ENCODE measurements around the gene RAB24.

Gene RAB24

DNA sequence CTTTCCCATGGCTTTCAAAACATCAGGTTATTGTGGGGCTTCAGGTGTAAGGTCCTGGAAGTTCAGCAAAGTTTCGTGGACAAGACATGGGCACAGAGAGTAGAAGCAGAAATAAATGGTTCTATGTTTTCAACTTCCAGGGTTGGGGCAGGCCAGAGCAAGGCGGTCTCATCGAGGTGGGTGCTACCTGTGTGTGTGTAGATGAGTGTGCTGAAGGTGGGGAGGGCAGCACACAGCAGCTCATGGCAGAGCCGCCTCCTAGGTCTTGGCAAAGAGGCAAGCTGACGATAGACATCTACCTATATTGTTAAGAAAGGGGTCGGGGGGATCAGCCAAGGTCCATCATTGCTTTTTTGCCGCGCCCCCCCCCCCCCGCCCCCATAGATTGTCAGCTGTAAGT is 3.8 kb downstream of the RAB24 start:
- TF ChIP-seq, protein P1, sequence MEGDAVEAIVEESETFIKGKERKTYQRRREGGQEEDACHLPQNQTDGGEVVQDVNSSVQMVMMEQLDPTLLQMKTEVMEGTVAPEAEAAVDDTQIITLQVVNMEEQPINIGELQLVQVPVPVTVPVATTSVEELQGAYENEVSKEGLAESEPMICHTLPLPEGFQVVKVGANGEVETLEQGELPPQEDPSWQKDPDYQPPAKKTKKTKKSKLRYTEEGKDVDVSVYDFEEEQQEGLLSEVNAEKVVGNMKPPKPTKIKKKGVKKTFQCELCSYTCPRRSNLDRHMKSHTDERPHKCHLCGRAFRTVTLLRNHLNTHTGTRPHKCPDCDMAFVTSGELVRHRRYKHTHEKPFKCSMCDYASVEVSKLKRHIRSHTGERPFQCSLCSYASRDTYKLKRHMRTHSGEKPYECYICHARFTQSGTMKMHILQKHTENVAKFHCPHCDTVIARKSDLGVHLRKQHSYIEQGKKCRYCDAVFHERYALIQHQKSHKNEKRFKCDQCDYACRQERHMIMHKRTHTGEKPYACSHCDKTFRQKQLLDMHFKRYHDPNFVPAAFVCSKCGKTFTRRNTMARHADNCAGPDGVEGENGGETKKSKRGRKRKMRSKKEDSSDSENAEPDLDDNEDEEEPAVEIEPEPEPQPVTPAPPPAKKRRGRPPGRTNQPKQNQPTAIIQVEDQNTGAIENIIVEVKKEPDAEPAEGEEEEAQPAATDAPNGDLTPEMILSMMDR (IDR thresholded peaks at IDR 0.05; ENCODE audit: low read length, missing control alignments): no peak
- no peak overlapping the region for H3K4me3 ChIP-seq (replicated peaks; ENCODE audit: low read depth, low read length)
- DNase-seq (ENCODE audit: low read depth): no peak

DNA sequence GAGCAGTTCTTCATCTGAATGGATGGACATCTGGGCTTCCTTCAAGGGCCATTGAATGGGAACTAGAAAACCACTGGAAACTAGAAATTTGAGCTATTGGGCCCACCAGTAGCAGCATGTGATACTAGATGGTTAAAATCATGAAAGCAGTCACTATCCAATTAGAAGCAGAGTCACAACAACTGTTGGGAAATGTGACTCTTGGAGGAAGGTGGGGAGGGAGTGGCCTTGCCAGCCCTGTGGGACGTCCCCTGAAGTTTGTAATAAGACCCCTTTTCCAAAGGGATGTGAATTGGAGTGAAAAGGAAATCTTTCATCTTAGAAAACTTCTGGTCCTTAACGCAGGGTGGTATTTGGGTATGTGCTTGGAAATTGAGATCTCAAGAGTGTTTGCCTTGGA is 5.6 kb downstream of the RAB24 start:
- H3K4me3 ChIP-seq (replicated peaks; ENCODE audit: low read depth, low read length): no peak overlapping the region
- TF ChIP-seq, protein P1 (IDR thresholded peaks at IDR 0.05; ENCODE audit: low read length, missing control alignments): no peak
- DNase-seq (ENCODE audit: low read depth): no peak

DNA sequence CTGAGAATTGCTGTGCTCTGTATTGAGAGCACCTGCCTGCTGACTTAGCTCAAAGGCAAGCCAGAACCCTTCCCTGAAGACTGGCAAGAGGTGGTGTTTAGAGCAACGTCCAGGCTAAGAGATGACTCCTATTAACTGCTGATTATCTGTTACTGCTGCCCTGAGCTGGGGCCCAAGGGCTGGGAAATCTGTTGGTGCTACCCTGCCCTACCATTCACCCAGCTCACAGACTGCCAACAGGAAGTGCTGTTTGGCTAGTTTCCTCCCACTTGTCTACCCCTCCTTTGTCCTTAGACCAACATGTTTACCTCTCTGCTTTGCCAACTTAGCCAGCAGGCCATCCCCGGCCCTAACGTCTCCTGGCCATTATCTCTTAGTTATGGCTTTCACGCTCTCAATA is 6.9 kb downstream of the RAB24 start:
- DNase-seq (ENCODE audit: low read depth): peak; percentile 20
- H3K4me3 ChIP-seq (replicated peaks; ENCODE audit: low read depth, low read length): no peak overlapping the region
- TF ChIP-seq, protein P1 (IDR thresholded peaks at IDR 0.05; ENCODE audit: low read length, missing control alignments): no peak

DNA sequence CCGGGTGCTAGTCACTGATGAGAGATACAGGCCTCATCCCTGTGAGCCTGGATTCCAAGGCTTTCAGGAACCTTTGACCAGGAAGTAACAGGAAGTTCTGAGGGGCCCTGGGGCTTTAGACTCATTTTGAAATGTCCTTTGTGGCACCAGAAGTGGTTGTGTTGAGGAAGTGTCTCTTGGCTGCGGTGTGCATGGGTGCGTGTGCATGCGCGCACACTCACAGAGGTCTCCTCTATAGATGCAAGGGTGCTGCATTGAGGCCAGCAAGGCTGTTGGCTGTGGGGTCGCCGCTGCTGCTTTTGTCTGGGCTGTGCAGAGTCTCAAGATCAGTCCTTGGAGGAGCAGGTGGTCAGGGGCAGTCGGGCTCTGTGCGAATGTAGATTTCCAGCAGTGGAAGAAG is 7.6 kb downstream of the RAB24 start:
- no peak for DNase-seq (ENCODE audit: low read depth)
- H3K4me3 ChIP-seq (replicated peaks; ENCODE audit: low read depth, low read length): no peak overlapping the region
- TF ChIP-seq, protein P1 (IDR thresholded peaks at IDR 0.05; ENCODE audit: low read length, missing control alignments): no peak

DNA sequence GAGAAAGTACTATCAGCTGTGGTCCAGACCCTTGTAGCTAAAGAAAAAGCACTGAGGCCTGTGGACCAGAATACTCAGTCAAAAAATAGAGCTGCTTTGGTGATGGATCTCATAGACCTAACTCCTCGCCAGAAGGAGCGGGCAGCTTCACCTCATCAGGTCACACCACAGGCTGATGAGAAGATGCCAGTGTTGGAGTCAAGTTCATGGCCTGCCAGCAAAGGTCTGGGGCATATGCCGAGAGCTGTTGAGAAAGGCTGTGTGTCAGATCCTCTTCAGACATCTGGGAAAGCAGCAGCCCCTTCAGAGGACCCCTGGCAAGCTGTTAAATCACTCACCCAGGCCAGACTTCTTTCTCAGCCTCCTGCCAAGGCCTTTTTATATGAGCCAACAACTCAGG is 8.9 kb downstream of the RAB24 start:
- DNase-seq (ENCODE audit: low read depth): no peak

DNA sequence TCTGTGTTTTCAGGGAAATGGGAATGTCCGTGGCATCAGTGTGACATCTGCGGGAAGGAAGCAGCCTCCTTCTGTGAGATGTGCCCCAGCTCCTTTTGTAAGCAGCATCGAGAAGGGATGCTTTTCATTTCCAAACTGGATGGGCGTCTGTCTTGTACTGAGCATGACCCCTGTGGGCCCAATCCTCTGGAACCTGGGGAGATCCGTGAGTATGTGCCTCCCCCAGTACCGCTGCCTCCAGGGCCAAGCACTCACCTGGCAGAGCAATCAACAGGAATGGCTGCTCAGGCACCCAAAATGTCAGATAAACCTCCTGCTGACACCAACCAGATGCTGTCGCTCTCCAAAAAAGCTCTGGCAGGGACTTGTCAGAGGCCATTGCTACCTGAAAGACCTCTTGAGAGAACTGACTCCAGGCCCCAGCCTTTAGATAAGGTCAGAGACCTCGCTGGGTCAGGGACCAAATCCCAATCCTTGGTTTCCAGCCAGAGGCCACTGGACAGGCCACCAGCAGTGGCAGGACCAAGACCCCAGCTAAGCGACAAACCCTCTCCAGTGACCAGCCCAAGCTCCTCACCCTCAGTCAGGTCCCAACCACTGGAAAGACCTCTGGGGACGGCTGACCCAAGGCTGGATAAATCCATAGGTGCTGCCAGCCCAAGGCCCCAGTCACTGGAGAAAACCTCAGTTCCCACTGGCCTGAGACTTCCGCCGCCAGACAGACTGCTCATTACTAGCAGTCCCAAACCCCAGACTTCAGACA is 9.5 kb downstream of the RAB24 start:
- no peak overlapping the region for H3K4me3 ChIP-seq (replicated peaks; ENCODE audit: low read depth, low read length)
- TF ChIP-seq, protein P1 (IDR thresholded peaks at IDR 0.05; ENCODE audit: low read length, missing control alignments): no peak
- no peak for DNase-seq (ENCODE audit: low read depth)

More for the DNA sequence above, 8.9 kb downstream of the RAB24 start:
- H3K4me3 ChIP-seq (replicated peaks; ENCODE audit: low read depth, low read length): no peak overlapping the region
- TF ChIP-seq, protein P1 (IDR thresholded peaks at IDR 0.05; ENCODE audit: low read length, missing control alignments): no peak

DNA sequence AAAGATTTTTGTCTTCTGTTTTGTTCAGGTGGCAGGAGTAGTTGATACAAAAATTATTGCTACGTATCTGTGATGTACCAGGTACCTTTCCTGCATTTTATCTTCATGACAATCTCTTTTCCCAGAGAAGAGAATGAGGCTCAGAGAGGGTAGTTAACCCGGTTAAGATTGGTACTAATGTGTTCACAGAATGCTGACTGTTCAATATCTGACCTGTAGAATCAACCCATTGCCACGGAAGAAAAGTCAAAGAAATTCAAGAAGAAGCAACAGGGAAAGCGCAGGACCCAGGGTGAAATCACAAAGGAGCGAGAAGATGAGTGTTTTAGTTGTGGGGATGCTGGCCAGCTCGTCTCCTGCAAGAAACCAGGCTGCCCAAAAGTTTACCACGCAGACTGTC is 11.8 kb downstream of the RAB24 start:
- H3K4me3 ChIP-seq (replicated peaks; ENCODE audit: low read depth, low read length): no peak overlapping the region
- DNase-seq (ENCODE audit: low read depth): no peak
- TF ChIP-seq, protein P1 (IDR thresholded peaks at IDR 0.05; ENCODE audit: low read length, missing control alignments): no peak
